IMR-90 (cell line): Measurements from ENCODE around the gene TXNDC15.

Experiments used
- MAFK ChIP-seq: IDR thresholded peaks from 2 replicates; pipeline ENCODE4 v1.6.1; 2012; ENCODE audit warnings: low read depth, low read length, improper control_type of control experiment
- MAZ ChIP-seq: IDR thresholded peaks from 2 replicates; pipeline ENCODE4 v1.6.1; 2012; ENCODE audit warnings: low read depth, mild to moderate bottlenecking, low read length, improper control_type of control experiment, moderate library complexity, borderline replicate concordance
- MXI1 ChIP-seq: IDR thresholded peaks from 2 replicates; pipeline ENCODE4 v1.6.1; 2012; ENCODE audit warnings: low read depth, mild to moderate bottlenecking, low read length, moderate library complexity, borderline replicate concordance
- NFE2L2 ChIP-seq: fragments of 150-350 bp; IDR thresholded peaks from 2 replicates; pipeline ENCODE4 v1.6.1; 2016; ENCODE audit warnings: low read depth, mild to moderate bottlenecking, low read length
- POLR2A ChIP-seq: IDR thresholded peaks from 2 replicates; pipeline ENCODE4 v1.6.1; 2012; ENCODE audit warnings: mild to moderate bottlenecking, low read depth, low read length
- RAD21 ChIP-seq: IDR thresholded peaks from 2 replicates; pipeline ENCODE4 v1.6.1; 2012; ENCODE audit warnings: low read length, improper control_type of control experiment
- RCOR1 ChIP-seq: IDR thresholded peaks from 2 replicates; pipeline ENCODE4 v1.6.1; 2012; ENCODE audit warnings: mild to moderate bottlenecking, low read length, improper control_type of control experiment; ENCODE audit not compliant: insufficient replicate concordance
- TF ChIP-seq, protein P1 (sequence below): fragments of 150-350 bp; IDR thresholded peaks from 2 replicates; pipeline ENCODE4 v1.6.1; 2017; ENCODE audit warnings: mild to moderate bottlenecking, antibody characterized with exemption, low read length, low read depth
- TF ChIP-seq, protein P2 (sequence below): conservative IDR thresholded peaks from 2 replicates; pipeline ENCODE4 v1.5.1; 2012; ENCODE audit warnings: mild to moderate bottlenecking, low read depth, low read length, improper control_type of control experiment
- TF ChIP-seq, protein P3 (sequence below): fragments of 150-350 bp; IDR thresholded peaks from 2 replicates; pipeline ENCODE4 v1.6.1; 2016; ENCODE audit warnings: low read depth, mild to moderate bottlenecking, low read length, moderate library complexity, borderline replicate concordance

DNA sequence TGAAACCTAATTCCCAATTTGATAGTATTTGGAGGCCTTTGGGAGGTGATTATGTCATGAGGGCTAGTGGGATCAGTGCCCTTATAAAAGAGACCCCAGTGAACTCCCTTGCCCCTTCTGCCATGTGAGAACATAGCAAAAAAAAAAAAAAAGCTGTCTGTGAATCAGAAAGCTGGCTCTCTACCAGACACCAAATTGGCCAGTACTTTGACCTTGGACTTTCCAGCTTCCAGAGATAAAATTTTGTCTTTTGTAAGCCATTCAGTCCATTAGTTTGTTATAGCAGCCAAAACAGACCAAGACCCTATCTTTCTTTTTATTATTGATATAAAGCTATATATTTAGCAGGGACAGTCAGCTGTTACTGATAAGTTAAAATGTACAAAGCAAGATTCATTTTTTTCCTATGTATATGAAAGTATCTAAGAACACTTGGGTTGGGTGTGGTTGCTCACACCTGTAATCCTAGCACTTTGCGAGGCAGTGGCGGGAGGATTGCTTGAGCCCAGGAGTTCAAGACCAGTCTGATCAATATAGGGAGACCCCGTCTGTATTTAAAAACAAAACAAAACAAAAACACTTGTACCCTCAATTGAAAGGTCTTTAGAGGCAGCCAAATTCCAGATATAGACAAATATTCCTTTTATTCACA lies 36.5 kb upstream of the TXNDC15 start:
- no peak for TF ChIP-seq RCOR1
- TF ChIP-seq, protein P1, sequence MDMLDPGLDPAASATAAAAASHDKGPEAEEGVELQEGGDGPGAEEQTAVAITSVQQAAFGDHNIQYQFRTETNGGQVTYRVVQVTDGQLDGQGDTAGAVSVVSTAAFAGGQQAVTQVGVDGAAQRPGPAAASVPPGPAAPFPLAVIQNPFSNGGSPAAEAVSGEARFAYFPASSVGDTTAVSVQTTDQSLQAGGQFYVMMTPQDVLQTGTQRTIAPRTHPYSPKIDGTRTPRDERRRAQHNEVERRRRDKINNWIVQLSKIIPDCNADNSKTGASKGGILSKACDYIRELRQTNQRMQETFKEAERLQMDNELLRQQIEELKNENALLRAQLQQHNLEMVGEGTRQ: no peak
- no peak for TF ChIP-seq MAFK
- TF ChIP-seq, protein P2, sequence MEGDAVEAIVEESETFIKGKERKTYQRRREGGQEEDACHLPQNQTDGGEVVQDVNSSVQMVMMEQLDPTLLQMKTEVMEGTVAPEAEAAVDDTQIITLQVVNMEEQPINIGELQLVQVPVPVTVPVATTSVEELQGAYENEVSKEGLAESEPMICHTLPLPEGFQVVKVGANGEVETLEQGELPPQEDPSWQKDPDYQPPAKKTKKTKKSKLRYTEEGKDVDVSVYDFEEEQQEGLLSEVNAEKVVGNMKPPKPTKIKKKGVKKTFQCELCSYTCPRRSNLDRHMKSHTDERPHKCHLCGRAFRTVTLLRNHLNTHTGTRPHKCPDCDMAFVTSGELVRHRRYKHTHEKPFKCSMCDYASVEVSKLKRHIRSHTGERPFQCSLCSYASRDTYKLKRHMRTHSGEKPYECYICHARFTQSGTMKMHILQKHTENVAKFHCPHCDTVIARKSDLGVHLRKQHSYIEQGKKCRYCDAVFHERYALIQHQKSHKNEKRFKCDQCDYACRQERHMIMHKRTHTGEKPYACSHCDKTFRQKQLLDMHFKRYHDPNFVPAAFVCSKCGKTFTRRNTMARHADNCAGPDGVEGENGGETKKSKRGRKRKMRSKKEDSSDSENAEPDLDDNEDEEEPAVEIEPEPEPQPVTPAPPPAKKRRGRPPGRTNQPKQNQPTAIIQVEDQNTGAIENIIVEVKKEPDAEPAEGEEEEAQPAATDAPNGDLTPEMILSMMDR: no peak
- TF ChIP-seq, protein P3, sequence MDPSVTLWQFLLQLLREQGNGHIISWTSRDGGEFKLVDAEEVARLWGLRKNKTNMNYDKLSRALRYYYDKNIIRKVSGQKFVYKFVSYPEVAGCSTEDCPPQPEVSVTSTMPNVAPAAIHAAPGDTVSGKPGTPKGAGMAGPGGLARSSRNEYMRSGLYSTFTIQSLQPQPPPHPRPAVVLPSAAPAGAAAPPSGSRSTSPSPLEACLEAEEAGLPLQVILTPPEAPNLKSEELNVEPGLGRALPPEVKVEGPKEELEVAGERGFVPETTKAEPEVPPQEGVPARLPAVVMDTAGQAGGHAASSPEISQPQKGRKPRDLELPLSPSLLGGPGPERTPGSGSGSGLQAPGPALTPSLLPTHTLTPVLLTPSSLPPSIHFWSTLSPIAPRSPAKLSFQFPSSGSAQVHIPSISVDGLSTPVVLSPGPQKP: no peak
- TF ChIP-seq MXI1: no peak
- no peak for TF ChIP-seq NFE2L2
- TF ChIP-seq RAD21: no peak
- TF ChIP-seq POLR2A: no peak
- no peak for TF ChIP-seq MAZ
